SH-SY5Y (cell line): ENCODE measurements around the gene HAND2.

Experiments
- GATA2 ChIP-seq: IDR thresholded peaks from 2 replicates; pipeline ENCODE4 v1.6.1; 2011; ENCODE audit warnings: mild to moderate bottlenecking, low read depth, low read length
- GATA3 ChIP-seq: IDR thresholded peaks from 2 replicates; pipeline ENCODE4 v1.6.1; 2011; ENCODE audit warnings: low read depth, mild to moderate bottlenecking, low read length, moderate library complexity

- no peak for TF ChIP-seq GATA2
- no peak for TF ChIP-seq GATA3
Measured at GRCh38 chr4:173546776-173547175, 16.7 kb upstream of the HAND2 start.
